GM21360 (cell line): Measurements from ENCODE around the gene EGFL6.

Experiments
- ATAC-seq: cut with Tn5 transposase; IDR thresholded peaks from one replicate; pipeline ENCODE4 v1.9.1; 2021; ENCODE audit warnings: mild to moderate bottlenecking, moderate library complexity; ENCODE audit not compliant: unreplicated experiment

Gene EGFL6

GRCh38 chrX:13569479-13570260 is at the start of gene EGFL6:
TSS of gene EGFL6 (plus strand) at chrX:13569601. CDS start at chrX:13569862, 261 bp downstream.
- no peak for ATAC-seq

- no peak for ATAC-seq
Observed at GRCh38 chrX:13520351-13520750, 49.0 kb upstream of the EGFL6 start.

- no peak for ATAC-seq
Observed at GRCh38 chrX:13520936-13521335, 48.5 kb upstream of the EGFL6 start.

GRCh38 chrX:13522811-13523210 is 46.6 kb upstream of the EGFL6 start:
- ATAC-seq: no peak

- ATAC-seq: no peak
Observed at GRCh38 chrX:13533726-13534125, 35.7 kb upstream of the EGFL6 start.

GRCh38 chrX:13535376-13536165 is 33.8 kb upstream of the EGFL6 start:
- no peak for ATAC-seq

GRCh38 chrX:13536551-13536950 is 32.9 kb upstream of the EGFL6 start:
- ATAC-seq: no peak

GRCh38 chrX:13538414-13538813 is 31.0 kb upstream of the EGFL6 start:
- no peak for ATAC-seq

- ATAC-seq: no peak
Observed at GRCh38 chrX:13540602-13541001, 28.8 kb upstream of the EGFL6 start.

GRCh38 chrX:13545726-13546125 is 23.7 kb upstream of the EGFL6 start:
- ATAC-seq: no peak

- no peak for ATAC-seq
Observed at GRCh38 chrX:13547671-13548070, 21.7 kb upstream of the EGFL6 start.

- ATAC-seq: no peak
Observed at GRCh38 chrX:13550346-13550745, 19.1 kb upstream of the EGFL6 start.

- no peak for ATAC-seq
Observed at GRCh38 chrX:13551610-13552009, 17.8 kb upstream of the EGFL6 start.

- no peak for ATAC-seq
Observed at GRCh38 chrX:13552892-13553291, 16.5 kb upstream of the EGFL6 start.

GRCh38 chrX:13565511-13565910 is 3.9 kb upstream of the EGFL6 start:
- no peak for ATAC-seq

- ATAC-seq: no peak
Observed at GRCh38 chrX:13570261-13570605, 832 bp downstream of the EGFL6 start.

- ATAC-seq: no peak
Observed at GRCh38 chrX:13571136-13571535, 1.7 kb downstream of the EGFL6 start.

- peak; percentile 79 for ATAC-seq
Observed at GRCh38 chrX:13574600-13574999, 5.2 kb downstream of the EGFL6 start.

- no peak for ATAC-seq
Observed at GRCh38 chrX:13579661-13580060, 10.3 kb downstream of the EGFL6 start.

GRCh38 chrX:13581554-13581953 is 12.2 kb downstream of the EGFL6 start:
- no peak for ATAC-seq

GRCh38 chrX:13587786-13588477 is 18.5 kb downstream of the EGFL6 start:
- no peak for ATAC-seq

GRCh38 chrX:13590207-13590606 is 20.8 kb downstream of the EGFL6 start:
- ATAC-seq: no peak
